GM19468 (cell line): ENCODE data around the gene ERCC4.
A peak's percentile ranks its signal among the peaks of the same experiment; 100 is the strongest.
"Not testable (repeated sequence)": the region's sequence is repeated elsewhere in the genome, so short reads cannot be mapped to it uniquely, and the experiment has no call there.

Source experiments
- ATAC-seq: cut with Tn5 transposase; IDR thresholded peaks from one replicate; pipeline ENCODE4 v1.9.1; 2021; ENCODE audit warnings: mild to moderate bottlenecking, moderate library complexity, moderate number of reproducible peaks; ENCODE audit not compliant: unreplicated experiment; ENCODE audit errors: extremely low read depth

Gene ERCC4

DNA sequence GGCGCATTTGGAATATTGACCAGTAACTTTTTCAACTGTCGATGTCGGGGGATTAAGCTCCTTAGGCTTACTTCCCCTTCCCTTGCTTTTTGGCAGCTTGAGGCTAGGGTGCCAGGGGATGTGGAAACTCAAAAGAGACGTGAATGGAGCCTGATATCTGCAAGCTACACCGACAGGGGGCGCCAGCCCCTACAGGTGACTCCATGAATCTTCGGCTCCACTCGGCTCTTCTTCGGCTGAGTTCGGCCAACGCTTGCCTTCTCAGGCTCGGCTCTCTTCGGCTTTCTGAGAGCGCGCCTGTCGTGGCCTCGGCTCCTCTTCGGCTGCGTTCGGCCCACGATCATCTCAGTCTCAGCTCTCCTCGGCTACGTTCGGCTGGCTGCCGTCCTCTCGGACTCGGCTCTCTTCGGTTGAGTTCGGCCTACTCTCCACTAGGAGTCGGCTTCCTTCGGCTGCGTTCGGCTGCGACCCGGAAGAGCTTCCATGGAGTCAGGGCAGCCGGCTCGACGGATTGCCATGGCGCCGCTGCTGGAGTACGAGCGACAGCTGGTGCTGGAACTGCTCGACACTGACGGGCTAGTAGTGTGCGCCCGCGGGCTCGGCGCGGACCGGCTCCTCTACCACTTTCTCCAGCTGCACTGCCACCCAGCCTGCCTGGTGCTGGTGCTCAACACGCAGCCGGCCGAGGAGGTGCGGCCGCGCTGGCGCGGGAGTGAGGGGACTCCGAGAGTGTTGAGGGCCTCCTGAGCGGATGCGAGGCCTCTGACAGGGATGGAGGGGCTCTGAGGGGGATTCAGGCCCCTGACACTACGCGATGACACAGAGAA is at the start of gene ERCC4:
ERCC4 (plus strand) TSS at position 472 of the 827 bp plus-strand sequence; CDS start at position 484, 12 bp downstream.
- ATAC-seq = peak; percentile 98

DNA sequence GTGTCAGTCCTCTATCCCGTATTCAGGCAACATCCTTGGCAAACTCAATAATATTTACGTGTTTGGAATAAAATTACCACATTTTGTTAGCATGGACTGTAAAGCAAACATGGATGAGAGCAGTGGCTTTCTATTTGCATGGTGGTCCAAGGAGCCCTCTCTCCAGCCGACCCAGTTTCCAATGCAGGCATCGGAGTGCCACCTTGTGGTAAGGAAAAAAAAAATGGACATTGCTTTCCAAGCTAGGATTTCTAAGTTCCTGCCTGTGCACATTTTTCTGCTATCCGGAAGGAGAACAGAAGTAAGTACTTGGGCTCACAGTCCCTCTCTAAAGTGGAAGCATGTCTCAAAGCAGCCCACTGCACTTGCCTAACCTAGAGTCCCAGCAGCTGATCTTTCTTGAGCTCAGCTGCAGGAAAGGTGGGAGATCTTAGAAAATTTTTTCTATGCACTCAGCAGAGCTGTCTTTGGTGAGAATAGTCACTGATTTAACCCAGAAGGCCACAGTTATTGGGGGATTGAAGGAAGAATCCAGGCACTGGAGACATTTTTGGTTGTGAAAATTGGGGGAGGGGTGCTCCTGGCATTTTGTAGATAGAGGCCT is 46.0 kb upstream of the ERCC4 start:
- no peak for ATAC-seq

DNA sequence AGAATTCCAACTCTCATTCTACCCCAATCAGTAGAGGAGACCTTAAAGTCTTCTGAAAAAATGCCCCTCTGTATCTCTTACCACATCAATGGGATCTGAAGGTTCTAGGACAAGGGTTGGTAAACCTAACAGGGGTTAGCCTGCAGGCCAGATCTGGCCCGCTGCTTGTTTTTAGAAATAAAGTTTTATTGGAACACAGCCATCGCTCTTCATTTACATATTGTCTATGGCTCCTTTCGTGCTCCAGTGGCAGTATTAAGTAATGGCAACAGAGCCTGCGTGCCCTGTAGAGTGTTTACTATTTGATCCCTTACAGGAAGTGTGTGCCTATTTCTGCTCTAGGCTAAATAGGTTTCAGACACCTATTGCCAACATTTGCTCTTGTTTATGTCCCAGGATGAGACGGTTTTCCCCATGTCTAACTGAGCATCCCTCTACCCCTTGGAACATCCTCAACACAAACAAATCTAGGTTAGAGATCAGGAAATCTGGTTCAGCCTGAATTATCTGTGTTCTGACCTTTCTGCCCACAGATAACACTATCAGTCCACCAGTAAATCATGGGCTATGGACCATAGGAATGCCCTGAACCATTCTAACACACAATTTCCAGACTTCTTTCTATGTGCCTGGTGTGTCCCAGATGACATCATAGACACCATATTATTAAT is 44.2 kb upstream of the ERCC4 start:
- ATAC-seq = no peak

DNA sequence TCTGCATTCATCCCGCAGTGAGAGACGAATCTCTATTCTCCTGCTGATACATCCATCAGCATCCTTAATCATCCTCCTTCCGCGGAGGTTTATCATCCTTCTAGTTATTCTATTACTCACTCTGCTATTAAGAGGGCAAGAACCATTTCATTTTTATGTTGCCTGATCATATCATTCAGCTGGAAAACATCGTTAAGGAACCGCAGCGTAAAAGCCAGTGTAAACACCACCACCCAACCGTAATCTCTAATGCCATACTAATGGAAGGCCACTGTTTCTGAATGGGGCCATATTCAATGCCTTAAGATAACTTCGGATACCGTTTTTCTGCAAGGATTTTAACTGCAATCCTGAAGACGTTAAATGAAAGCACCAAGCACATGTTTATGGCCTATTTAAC is 36.7 kb upstream of the ERCC4 start:
- no peak for ATAC-seq

DNA sequence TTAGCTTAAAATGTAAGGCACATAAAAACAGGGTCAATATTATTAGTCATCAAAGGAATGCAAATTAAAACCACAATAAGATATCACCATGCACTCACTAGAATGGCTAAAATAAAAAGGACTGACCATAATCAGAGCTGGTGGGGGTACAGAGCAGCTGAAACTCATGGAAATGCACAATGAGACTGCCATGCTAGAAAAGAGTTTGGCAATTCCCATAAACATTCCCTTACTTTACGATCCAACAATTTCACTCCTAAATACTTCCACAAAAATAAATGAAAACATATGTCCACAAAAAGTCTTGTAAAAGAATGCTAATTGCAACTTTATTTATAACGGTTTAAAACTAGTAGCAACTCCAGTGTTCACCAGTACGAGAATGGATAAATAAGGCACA is 36.1 kb upstream of the ERCC4 start:
- no peak for ATAC-seq

DNA sequence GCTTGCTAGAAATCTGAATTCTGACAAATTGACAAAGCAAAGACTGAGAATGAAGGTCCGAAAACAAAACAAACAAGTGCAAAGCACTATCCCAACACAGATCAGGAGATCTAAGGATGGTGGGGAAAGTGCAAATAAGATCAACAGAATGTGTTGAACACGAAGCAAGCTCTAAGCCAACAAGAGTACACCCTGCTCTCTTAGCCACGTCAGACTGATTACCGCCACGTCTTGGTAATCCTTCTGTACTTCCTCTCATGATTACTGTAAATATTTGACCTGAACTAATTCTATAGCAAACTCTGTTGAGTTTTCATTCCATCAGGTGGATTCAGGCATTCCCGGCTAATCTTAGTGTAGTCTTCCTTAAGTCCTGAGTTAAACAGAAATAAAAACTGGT is 34.3 kb upstream of the ERCC4 start:
- no peak for ATAC-seq

DNA sequence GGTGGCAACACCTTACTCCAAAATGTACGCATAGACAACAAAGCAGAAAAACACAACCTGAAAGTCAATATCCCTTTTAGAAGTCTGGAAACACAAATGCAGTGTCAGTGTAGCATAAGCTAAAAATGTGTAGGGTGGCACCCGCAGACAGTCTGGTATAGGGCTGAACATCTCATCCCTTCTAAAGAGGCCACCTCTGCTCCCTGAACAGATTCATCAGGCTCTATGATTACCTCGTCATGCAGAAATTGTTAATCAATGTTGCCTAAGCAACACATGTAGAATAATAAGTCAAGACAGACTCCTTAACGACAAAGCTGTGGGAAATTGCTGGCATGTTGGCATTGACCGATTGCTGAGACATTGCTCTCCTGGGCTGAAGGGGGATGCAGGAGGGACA is 33.3 kb upstream of the ERCC4 start:
- no peak for ATAC-seq

DNA sequence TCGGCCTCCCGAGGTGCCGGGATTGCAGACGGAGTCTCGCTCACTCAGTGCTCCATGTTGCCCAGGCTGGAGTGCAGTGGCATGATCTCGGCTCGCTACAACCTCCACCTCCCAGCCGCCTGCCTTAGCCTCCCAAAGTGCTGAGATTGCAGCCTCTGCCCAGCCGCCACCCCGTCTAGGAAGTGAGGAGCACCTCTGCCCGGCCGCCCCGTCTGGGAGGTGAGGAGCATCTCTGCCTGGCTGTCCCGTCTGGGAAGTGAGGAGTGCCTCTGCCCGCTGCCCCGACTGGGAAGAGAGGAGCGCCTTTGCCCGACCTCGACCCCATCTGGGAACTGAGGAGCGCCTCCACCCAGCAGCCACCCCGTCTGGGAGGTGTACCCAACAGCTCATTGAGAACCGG is 30.6 kb upstream of the ERCC4 start:
- ATAC-seq = not testable (repeated sequence)

DNA sequence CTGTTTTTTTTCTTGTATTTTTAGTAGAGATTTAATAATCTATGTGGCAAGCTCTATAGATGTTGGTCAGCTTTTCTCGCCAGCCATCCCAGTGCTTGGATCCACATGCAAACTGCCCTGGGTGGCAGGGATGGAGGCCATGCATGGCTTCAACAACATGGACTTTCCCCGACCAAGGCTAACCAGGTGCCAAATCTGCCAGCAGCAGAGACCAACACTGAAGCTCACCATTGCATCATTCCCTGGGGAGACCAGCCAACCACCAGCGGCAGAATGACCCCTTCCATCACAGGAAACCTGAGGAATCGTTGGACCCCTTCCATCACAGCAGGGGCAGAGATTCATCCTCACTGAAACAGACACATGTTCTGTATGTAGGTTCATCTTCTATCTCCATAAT is 27.7 kb upstream of the ERCC4 start:
- ATAC-seq = no peak

DNA sequence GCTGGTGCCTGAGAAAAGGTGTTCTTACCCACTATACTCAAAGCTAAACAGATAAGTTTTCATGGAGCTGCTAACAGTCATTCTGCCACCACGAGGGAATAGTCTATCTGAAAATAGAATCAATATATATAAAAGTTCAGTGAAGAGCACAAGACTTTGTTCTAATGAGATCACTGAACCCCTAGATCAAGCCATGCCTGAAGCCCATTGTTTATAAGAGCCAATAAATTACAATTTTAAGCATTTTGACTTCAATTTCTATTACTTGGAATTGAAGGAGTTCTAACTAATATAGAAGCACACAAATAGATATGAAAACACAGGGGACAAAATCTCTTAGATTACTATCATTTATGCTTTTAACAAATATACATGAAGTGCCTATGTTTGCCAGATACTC is 24.4 kb upstream of the ERCC4 start:
- no peak for ATAC-seq

DNA sequence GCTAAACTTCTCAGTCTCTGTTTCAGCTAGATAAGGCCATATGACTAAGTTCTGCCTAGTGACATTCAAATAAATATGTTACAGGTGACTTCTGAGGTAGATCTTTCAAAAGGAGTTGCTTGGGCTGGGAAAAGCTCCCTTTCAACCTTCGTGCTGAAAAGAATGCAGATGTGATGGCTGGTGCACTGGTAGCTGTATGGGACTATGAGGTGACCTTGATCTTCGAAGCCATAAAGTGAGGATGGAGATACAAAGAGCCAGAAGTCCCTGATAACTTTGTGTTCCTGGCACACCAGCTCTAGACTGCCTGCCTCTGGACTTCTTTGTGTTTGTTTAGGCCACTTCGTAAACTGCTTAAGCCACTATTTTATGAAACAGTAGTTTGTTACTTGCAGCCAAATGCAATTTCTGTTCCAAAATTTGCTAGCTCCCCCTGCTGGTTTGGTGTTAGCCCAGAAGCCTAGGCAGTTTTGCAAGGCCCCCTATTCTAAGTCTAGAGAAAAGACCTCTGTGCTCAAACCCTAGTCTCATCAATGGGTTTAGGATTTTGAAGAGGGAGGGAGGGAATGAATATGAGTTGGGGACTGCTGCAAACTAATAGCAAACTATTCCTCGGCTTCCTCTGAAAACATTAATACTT is 23.3 kb upstream of the ERCC4 start:
- ATAC-seq = no peak

DNA sequence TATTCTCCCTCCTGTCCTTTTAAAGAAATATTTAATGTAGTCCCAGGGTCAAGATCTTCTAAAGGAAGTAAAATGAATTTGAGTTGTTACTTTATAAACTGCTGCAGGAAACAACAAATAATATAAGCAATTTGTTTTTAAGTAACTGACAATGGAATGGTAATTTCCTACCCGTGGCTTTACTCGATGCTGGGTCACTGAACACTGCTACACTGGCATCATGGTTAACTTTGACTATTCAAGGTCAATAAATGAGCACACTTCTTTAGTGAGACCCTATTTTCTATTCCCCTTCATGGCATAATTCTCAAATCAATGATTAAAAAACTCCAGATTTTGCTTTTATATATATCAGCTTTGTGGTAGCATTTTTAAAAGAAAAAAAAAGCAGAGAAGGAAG is 22.1 kb upstream of the ERCC4 start:
- no peak for ATAC-seq

DNA sequence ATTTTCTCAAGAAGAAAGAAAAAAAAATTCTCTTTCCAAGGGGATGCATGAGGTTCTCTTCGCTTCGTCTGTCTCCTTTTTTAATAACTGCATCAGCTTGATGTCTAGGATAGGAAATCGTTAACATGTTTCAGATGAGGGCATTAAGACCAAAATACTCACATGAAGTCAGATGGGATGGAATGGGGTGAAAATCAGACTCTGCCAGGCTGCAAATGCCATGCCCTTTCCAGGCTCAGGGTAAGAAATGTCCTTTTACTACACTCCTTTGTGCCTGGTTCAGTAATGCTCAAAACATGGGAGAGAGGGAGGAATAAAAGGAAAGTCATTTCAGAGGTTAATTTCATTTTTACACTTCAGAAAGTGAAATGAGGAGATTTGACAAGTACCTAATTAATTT is 21.7 kb upstream of the ERCC4 start:
- ATAC-seq = no peak

DNA sequence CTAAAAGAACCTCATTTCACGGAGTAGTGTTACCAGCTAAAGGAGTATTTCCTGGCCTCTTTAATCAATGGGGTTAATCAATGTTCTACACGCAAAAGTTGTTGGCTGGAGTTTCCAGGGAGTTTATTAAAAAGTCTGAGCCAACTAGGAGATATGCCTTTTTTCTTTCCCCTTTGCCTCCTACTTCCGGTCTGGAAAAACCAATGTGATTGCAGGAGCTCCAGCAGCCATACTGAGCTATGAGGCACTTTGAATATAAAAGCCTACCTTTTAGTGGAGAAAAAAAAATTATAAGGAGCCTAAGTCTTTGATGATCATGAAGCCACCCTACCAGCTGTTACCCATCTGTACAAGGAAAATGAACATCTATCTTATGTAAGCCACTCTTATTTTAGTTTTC is 17.9 kb upstream of the ERCC4 start:
- ATAC-seq = no peak

DNA sequence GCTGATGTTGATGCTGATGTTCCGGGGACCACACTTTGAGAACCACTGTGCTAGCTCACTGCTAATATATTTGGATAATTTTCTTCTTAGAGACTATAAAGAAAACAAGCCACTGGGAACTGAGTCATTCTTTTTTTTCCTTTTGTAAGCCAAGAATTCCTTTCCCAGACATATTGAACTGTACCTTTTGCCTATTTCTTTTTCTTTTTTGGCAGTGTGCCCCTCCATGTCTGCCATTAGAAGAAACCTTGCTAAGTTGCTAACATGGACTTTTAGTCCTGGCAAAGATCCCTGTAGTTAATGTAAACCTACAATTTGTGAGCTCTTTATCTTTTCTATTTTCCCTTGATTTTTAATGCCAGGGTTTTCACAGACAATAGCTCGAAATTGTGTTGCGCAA is 17.3 kb upstream of the ERCC4 start:
- ATAC-seq = no peak

DNA sequence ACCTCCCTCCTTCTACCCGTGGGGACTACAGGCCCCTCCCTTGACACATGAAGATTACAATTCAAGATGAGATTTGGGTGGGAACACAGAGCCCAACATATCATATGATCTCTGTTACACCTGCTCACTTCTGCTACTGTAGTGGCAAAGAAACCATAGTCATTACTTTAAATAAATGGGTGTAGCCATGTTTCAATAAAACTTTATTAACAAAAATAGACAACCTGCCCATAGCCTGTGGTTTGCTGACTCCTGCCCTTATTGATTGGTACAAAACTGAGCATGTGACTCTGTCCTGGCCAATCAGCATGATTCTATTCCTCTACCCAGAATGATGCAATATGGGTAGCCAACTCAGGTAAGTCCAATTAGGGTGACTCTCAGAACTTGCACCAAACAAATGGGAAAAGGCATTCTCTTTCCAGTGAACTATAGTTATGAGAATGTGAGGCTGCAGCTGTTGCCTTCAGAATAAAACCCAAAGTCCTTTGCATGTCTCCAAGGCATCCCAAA is 15.7 kb upstream of the ERCC4 start:
- no peak for ATAC-seq

DNA sequence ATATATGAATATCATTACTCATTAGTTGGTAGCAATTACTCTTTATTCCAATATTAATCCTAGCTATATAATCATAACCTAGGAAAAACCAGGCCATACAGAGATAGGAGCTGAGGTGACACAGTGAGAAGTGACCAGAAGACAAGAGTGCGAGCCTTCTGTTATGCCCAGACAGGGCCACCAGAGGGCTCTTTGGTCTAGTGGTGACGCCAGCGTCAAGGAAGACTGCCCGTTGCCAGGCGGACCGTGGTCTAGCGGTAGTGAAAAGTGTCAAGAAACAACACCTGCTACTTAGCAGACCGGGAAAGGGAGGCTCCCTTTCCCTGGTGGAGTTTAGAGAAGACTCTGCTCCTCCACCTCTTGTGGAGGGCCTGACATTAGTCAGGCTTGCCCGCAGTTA is 15.1 kb upstream of the ERCC4 start:
- not testable (repeated sequence) for ATAC-seq

DNA sequence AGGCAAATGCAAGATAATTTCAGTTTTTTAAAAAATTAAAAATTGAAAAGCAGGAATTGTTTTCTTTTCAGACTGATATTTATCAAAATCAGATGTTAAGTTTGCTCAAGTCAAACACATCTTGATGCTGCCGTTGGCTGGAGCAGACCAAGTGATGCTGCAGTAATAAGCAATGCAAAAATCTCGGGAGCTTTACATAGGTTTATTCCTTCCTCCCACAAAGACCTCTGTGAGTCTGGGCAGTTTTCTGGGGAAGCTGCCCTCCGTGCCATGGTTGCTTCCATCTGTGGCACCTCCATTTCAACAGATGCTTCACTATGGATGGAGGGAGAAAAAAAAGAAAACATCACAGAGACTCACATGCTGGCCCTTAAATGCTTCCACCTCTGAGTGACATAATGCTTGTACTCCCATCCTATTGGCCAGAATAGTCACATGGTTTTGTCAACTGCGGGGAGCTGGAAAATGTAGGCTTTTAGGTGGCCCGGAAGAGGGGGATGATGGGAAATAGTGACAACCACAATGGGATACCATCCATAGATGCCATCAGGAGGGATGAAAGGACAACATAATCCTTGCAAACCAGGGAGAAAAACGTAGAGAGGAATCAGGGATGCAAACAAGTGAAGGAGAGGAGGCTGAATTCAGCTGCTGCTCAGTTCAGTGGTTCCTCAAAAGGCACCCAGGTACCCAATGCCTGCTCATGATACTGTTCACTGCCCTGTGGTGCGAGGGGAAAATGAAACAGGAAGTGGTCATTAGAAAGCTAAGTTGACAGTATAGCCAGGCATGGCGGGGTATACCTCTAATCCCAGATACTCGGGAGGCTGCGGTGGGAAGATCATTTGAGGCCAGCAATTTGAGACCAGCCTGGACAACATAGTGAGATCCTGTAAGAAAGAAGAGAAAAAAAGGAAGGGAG is 13.5 kb upstream of the ERCC4 start:
- no peak for ATAC-seq

DNA sequence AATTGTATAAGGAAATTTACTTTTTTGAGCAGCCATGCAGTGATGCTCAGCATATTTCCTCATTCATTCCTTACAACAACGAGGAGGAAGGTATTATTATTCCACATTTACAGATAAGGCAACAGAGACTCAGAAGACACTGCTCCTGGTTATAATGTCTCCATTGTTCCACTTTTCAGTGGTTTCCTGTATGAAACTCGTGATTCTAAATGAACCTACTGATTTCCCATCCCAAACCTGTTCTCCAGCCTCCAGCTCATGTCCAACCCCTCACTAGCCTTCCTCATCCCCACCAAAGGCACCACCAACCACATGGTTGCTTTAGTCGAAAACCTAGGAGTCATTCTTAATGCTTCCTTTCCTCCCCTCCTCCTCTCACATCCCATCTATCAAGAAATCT is 12.5 kb upstream of the ERCC4 start:
- ATAC-seq = no peak

DNA sequence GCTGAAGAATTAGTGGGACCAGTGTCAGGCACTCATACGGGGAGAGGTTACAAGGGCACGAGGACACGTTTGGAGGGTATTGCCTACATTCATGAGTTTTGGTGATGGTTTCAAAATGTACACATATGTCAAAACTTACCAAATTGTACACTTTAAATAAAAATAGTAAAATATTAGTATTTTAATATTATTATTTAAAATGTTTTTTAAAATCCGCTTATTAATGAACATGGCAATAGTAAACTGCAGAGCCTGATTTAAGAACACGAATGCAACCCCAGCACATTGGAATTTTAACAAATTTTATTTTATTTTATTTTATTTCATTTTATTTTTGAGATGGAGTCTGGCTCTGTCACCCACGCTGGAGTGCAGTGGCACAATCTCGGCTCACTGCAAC is 10.9 kb upstream of the ERCC4 start:
- ATAC-seq = no peak
